ENCODE results near the gene XRCC5. TPM values are rescaled to one million over a fixed set of nuclear protein-coding genes. Genes with fewer than 3 reads are reported as not detected.

Gene XRCC5
- total RNA-seq, 1 donor from 2014 or later, result 284 TPM

GRCh38 chr2:216082805-216083204, 26.3 kb upstream of the XRCC5 start:
- no peak for TF ChIP-seq CTCF (IDR thresholded peaks at IDR 0.05; ENCODE audit: insufficient read depth, low read length, poor library complexity, severe bottlenecking)
- H3K36me3 ChIP-seq (ENCODE audit: control insufficient read depth, insufficient read depth, low read length), result no peaks in the 10 kb centered on the region
- DNase-seq (ENCODE audit: low read depth), result no peak
- no peaks in the 10 kb centered on the region for H3K27me3 ChIP-seq (ENCODE audit: control insufficient read depth, insufficient read depth, low read length)
- H3K4me3 ChIP-seq (ENCODE audit: low read depth, low read length), result peak overlapping the region; percentile 78

- no peak for TF ChIP-seq CTCF (IDR thresholded peaks at IDR 0.05; ENCODE audit: insufficient read depth, low read length, poor library complexity, severe bottlenecking)
- no peaks in the 10 kb centered on the region for H3K36me3 ChIP-seq (ENCODE audit: control insufficient read depth, insufficient read depth, low read length)
- H3K4me3 ChIP-seq (ENCODE audit: low read depth, low read length), result no peak overlapping the region
- no peaks in the 10 kb centered on the region for H3K27me3 ChIP-seq (ENCODE audit: control insufficient read depth, insufficient read depth, low read length)
- DNase-seq (ENCODE audit: low read depth), result peak; percentile 95
Measured at GRCh38 chr2:216083464-216084281, 25.5 kb upstream of the XRCC5 start.

- TF ChIP-seq CTCF (IDR thresholded peaks at IDR 0.05; ENCODE audit: insufficient read depth, low read length, poor library complexity, severe bottlenecking), result no peak
- Histone ChIP-seq H3K4me3 (ENCODE audit: low read depth, low read length) (no peak overlapping the region), H3K27me3 (ENCODE audit: control insufficient read depth, insufficient read depth, low read length) (no peaks in the 10 kb centered on the region), H3K36me3 (ENCODE audit: control insufficient read depth, insufficient read depth, low read length) (no peaks in the 10 kb centered on the region)
- no peak for DNase-seq (ENCODE audit: low read depth)
Measured at GRCh38 chr2:216084547-216084946, 24.6 kb upstream of the XRCC5 start.

GRCh38 chr2:216086207-216086893, 22.8 kb upstream of the XRCC5 start:
- H3K27me3 ChIP-seq (ENCODE audit: control insufficient read depth, insufficient read depth, low read length), result no peaks in the 10 kb centered on the region
- H3K36me3 ChIP-seq (ENCODE audit: control insufficient read depth, insufficient read depth, low read length), result no peaks in the 10 kb centered on the region
- H3K4me3 ChIP-seq (ENCODE audit: low read depth, low read length), result no peak overlapping the region
- no peak for TF ChIP-seq CTCF (IDR thresholded peaks at IDR 0.05; ENCODE audit: insufficient read depth, low read length, poor library complexity, severe bottlenecking)
- no peak for DNase-seq (ENCODE audit: low read depth)

GRCh38 chr2:216090369-216090786, 18.8 kb upstream of the XRCC5 start:
- no peaks in the 10 kb centered on the region for H3K36me3 ChIP-seq (ENCODE audit: control insufficient read depth, insufficient read depth, low read length)
- TF ChIP-seq CTCF (IDR thresholded peaks at IDR 0.05; ENCODE audit: insufficient read depth, low read length, poor library complexity, severe bottlenecking), result no peak
- H3K4me3 ChIP-seq (ENCODE audit: low read depth, low read length), result no peak overlapping the region
- no peaks in the 10 kb centered on the region for H3K27me3 ChIP-seq (ENCODE audit: control insufficient read depth, insufficient read depth, low read length)
- no peak for DNase-seq (ENCODE audit: low read depth)
